CD4-positive, alpha-beta T cell treated with Interleukin-12 subunit alpha and Interleukin-12 subunit beta, for 1 hour (primary cell): Measurements from ENCODE around the gene OTOG.

Experiments used
- DNase-seq: peaks from one replicate; pipeline ENCODE4 v3.0.0-alpha.2; 2020

OTOG gene, protein sequence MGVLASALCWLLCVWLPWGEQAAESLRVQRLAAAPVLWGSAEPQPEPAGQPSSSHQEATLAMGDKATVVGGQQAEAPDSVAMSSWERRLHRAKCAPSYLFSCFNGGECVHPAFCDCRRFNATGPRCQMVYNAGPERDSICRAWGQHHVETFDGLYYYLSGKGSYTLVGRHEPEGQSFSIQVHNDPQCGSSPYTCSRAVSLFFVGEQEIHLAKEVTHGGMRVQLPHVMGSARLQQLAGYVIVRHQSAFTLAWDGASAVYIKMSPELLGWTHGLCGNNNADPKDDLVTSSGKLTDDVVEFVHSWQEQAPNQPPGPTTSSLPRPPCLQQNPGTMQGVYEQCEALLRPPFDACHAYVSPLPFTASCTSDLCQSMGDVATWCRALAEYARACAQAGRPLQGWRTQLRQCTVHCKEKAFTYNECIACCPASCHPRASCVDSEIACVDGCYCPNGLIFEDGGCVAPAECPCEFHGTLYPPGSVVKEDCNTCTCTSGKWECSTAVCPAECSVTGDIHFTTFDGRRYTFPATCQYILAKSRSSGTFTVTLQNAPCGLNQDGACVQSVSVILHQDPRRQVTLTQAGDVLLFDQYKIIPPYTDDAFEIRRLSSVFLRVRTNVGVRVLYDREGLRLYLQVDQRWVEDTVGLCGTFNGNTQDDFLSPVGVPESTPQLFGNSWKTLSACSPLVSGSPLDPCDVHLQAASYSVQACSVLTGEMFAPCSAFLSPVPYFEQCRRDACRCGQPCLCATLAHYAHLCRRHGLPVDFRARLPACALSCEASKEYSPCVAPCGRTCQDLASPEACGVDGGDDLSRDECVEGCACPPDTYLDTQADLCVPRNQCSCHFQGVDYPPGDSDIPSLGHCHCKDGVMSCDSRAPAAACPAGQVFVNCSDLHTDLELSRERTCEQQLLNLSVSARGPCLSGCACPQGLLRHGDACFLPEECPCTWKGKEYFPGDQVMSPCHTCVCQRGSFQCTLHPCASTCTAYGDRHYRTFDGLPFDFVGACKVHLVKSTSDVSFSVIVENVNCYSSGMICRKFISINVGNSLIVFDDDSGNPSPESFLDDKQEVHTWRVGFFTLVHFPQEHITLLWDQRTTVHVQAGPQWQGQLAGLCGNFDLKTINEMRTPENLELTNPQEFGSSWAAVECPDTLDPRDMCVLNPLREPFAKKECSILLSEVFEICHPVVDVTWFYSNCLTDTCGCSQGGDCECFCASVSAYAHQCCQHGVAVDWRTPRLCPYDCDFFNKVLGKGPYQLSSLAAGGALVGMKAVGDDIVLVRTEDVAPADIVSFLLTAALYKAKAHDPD (N-terminal part only)

GRCh38 chr11:17547051-17547577, at the start of gene OTOG:
Gene OTOG, plus strand, starts transcription at chr11:17547259. Its CDS starts 114 bp downstream, at chr11:17547373.
- no peak for DNase-seq

DNA sequence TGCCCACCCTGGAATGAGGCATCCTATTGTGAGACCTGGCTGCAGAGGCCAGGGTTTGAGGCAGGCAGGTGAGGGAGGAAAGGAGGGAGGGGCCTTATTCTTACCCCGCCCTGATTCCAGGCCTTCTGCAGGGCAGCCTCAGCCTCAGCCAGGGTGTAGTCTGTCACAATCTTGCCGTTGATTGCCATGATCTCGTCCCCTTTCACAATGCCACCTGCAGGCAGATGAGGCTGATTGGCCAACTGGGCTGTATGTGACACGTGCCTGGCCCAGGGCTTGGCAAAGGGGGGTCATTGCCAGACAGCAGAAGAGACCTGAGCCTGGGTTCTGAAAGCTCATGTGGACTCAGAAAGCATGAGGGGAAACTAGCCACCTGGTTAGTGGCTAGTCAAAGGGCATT, 49.0 kb upstream of the OTOG start:
- no peak for DNase-seq

- no peak for DNase-seq
These were observed 48.6 kb upstream of the OTOG start for GRCh38 chr11:17498475-17498874.

- DNase-seq: no peak
These were observed 46.4 kb upstream of the OTOG start for GRCh38 chr11:17500673-17501072.

GRCh38 chr11:17502630-17503029, 44.4 kb upstream of the OTOG start:
- no peak for DNase-seq

DNA sequence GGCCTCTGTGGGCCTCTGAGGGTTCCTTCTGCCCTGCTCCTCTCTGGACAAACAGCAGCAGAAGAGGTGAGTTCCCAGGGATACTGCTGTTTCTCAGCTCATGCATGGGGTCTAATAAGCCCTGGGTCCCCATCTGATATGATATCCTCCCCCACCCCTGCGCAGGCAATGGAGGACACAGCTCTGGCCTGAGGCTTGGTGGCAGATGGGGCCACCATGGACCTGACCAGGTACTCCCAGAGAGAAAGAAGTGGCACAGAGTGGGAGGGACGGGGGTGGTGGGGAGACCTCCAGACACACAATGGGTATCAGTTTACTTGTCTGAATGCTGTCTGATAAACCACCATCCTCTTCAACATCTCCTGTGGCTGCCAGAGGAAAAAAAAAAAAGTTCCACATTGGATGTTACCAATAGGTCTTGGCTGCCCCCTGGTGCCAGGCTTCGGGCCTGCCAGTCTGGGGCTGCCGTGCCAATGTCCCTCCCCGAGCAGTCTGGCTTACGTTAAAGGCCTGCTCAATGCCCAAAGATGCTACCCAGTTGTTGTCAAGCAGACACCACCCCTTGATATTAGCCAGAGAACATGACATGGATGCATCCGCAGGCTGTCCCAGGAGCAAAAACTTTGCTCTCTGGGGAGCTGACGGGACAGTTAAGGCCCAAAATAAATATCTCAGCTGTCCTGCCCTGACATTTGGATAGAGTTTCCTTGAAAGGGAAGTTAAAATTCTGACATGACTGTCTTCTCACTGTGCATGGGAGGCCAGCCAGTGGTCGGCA, 42.5 kb upstream of the OTOG start:
- DNase-seq: peak; percentile 73

DNA sequence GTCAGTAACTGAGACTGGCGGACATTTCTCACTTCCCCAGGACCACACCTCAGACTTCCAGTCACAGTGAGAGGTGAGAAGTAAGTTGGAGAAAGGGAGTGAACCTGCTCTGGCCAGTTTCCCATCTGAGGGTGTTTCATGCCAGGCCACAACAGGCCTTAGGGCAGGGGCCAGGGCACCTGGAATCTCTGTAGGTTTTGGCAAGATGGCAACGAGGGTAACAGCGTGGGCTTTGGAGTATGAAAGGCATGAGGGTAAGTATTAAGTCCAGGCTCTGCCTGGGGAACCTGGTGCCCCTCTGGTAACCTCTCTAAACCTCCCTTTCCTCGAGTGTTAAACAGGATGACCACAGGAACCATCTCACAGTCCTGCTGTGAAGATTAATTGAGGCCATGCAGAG, 41.9 kb upstream of the OTOG start:
- no peak for DNase-seq

- no peak for DNase-seq
These were observed 40.7 kb upstream of the OTOG start for GRCh38 chr11:17506314-17506713.

GRCh38 chr11:17506942-17507341, 40.1 kb upstream of the OTOG start:
- DNase-seq: no peak

DNA sequence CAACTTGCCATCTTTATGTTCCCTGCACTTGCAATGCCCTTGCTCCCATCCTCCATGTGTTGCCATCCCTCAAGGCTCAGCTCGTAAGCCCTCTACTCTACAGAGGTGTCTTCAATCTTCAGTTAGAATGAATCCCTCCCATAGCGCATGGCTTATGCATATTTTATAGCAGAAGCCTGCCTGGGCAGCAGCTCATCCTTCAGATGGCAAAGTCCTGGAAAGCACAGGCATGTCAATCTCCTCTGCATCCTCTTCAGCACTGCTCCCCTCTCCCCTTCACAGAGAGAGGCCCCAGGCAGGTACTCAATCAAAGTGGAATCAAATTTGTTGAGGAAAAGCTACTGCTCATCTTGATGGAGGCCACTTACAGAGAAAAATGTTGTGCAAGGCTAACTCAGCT, 39.3 kb upstream of the OTOG start:
- no peak for DNase-seq

- DNase-seq: no peak
These were observed 38.8 kb upstream of the OTOG start for GRCh38 chr11:17508306-17508705.

DNA sequence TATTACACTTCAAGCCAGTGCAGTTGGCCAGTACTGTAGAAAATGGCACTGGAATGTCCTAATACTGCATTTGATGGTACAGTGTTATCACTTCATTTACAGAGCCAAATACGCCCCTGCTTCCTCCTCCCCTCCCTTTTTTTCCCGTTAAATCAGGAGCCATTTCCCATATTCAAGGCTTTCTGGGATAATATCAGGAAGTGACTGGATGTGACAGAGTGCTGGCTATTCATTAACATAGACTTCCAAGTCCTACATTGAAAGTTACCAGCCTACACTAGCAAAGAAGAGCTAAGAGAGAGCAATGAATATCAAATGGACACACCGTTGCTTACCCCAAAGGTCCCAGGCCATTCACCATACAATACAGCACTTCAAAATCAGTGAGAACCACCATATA, 38.3 kb upstream of the OTOG start:
- DNase-seq: no peak

GRCh38 chr11:17510507-17511206, 36.4 kb upstream of the OTOG start:
- no peak for DNase-seq

DNA sequence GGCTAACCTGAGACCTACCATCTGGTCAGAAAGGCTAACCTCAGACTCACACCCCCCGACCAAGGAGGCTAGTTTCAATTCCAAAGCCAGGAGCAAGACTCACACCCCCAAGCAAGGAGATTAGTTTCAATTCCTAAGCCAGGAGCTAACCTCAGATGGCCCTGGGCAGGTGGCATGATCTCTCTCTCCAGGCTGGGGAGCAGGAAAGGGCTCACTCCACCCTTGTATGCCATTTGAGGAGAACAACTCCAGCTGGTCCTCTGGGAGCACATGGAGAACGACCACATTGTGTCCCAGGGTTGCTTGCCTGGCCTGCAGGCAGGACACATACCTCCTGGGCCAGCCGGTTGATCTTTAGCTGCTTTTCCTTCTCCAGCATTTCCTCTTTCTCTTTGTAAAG, 35.5 kb upstream of the OTOG start:
- no peak for DNase-seq

DNA sequence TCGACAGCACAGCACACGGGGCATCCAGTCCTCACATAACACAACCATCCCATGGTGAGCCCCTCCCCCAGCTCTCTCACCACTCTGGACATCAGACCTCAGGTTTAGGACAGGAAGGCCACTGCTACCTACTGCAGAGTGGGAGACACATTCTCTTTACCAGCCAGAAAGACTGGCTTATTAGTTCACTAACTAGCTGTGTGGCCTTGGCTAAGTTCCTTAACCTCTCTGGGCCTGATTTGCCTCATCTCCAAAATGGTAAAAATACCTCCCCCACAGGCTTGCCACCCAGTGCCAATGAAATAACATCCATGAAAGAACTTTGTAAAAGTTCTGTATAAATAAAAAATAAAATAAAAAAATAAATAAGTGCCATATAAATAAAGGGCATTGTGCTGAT, 35.0 kb upstream of the OTOG start:
- DNase-seq: no peak

- no peak for DNase-seq
These were observed 33.2 kb upstream of the OTOG start for GRCh38 chr11:17513853-17514252.

DNA sequence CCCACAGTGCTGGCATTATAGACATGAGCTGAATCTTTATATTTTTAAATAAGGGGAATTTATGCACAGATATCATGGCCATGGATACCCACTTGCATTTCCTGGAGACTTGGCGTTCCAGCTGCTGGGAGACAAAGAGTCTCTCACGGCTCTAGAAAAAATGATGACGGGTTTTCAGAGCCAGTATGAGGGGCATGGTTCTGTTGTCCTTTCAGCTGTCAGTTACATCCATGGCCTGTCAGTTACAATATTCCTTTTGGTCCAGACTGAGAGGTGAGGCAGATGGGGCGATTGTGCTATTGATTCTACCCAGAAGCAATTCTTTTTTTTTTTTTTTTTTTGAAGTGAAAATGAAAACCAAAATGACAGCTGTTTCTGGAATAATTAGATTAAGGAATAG, 32.6 kb upstream of the OTOG start:
- DNase-seq: no peak

DNA sequence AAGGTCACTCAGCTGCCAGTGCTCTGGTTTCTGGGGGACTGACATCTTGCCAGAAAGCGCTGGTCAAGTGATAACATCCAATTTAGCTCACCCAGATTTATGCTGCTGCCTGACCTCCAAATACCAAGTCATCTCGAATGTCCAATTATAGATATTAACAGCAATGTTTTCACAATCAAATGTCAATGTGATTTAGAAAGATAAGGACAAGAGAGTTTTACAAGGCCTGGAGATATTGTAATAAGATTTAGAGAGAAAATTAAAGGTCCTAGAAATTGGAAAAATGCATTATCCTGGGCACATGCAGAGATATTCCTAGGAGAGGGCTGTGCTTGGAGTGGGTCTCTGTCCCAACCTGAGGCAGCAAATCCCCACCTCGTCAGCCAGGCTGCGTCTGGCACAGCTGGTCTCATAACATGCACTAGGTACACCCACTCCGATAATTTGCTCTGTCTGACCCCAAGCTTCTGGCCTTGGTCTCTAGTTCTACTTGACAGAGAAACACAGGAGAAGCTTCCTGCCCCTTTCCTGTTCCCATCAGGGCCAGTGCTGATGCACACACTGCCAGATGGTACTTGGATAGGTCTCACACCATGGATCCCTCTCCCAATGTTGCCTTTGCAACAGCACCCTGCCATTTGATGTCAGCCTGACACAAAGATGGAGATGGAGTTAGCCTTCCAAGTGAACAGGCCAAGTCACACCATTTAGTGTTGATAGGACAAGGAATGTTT, 31.4 kb upstream of the OTOG start:
- no peak for DNase-seq

- no peak for DNase-seq
These were observed 30.4 kb upstream of the OTOG start for GRCh38 chr11:17516551-17517150.

- no peak for DNase-seq
These were observed 29.9 kb upstream of the OTOG start for GRCh38 chr11:17517186-17517585.
